ENCODE data around the gene FCGR3A.

The FCGR3A gene

GRCh38 chr1:161503394-161503748, 46.2 kb downstream of the FCGR3A start:
- H3K27ac ChIP-seq (ENCODE audit: low read length), result no peak overlapping the region

GRCh38 chr1:161502641-161503393, 46.8 kb downstream of the FCGR3A start:
- no peaks in the 10 kb centered on the region for H3K36me3 ChIP-seq (ENCODE audit: control insufficient read depth, low read depth, low read length)
- H3K4me3 ChIP-seq (ENCODE audit: low read length), result no peak overlapping the region
- H3K9ac ChIP-seq (ENCODE audit: low read length), result no peak overlapping the region
- peaks cover 9% of the 10 kb centered on the region for H3K4me1 ChIP-seq (ENCODE audit: control insufficient read depth, low read depth, low read length)
- H3K27ac ChIP-seq (ENCODE audit: low read length), result no peak overlapping the region
- H3K27me3 ChIP-seq (ENCODE audit: control insufficient read depth, insufficient read depth, low read length), result no peaks in the 10 kb centered on the region
- H3K9me3 ChIP-seq (ENCODE audit: control insufficient read depth, low read depth, low read length), result no peaks in the 10 kb centered on the region

More at GRCh38 chr1:161503394-161503748, 46.2 kb downstream of the FCGR3A start:
- Histone ChIP-seq H3K9me3 (ENCODE audit: control insufficient read depth, low read depth, low read length) (no peaks in the 10 kb centered on the region), H3K27me3 (ENCODE audit: control insufficient read depth, insufficient read depth, low read length) (no peaks in the 10 kb centered on the region), H3K4me3 (ENCODE audit: low read length) (no peak overlapping the region), H3K36me3 (ENCODE audit: control insufficient read depth, low read depth, low read length) (no peaks in the 10 kb centered on the region), H3K9ac (ENCODE audit: low read length) (no peak overlapping the region), H3K4me1 (ENCODE audit: control insufficient read depth, low read depth, low read length) (peaks cover 9% of the 10 kb centered on the region)

GRCh38 chr1:161502181-161502580, 47.4 kb downstream of the FCGR3A start:
- H3K27ac ChIP-seq (ENCODE audit: low read length), result no peak overlapping the region
- no peak overlapping the region for H3K4me3 ChIP-seq (ENCODE audit: low read length)
- no peaks in the 10 kb centered on the region for H3K36me3 ChIP-seq (ENCODE audit: control insufficient read depth, low read depth, low read length)
- no peaks in the 10 kb centered on the region for H3K9me3 ChIP-seq (ENCODE audit: control insufficient read depth, low read depth, low read length)
- H3K4me1 ChIP-seq (ENCODE audit: control insufficient read depth, low read depth, low read length), result peaks cover 7% of the 10 kb centered on the region
- no peaks in the 10 kb centered on the region for H3K27me3 ChIP-seq (ENCODE audit: control insufficient read depth, insufficient read depth, low read length)
- no peak overlapping the region for H3K9ac ChIP-seq (ENCODE audit: low read length)

GRCh38 chr1:161501234-161501633, 48.4 kb downstream of the FCGR3A start:
- Histone ChIP-seq H3K4me3 (ENCODE audit: low read length) (no peak overlapping the region), H3K4me1 (ENCODE audit: control insufficient read depth, low read depth, low read length) (no peaks in the 10 kb centered on the region), H3K9me3 (ENCODE audit: control insufficient read depth, low read depth, low read length) (no peaks in the 10 kb centered on the region), H3K27ac (ENCODE audit: low read length) (no peak overlapping the region), H3K9ac (ENCODE audit: low read length) (no peak overlapping the region), H3K27me3 (ENCODE audit: control insufficient read depth, insufficient read depth, low read length) (no peaks in the 10 kb centered on the region), H3K36me3 (ENCODE audit: control insufficient read depth, low read depth, low read length) (no peaks in the 10 kb centered on the region)

- Histone ChIP-seq H3K27me3 (ENCODE audit: control insufficient read depth, insufficient read depth, low read length) (no peaks in the 10 kb centered on the region), H3K36me3 (ENCODE audit: control insufficient read depth, low read depth, low read length) (no peaks in the 10 kb centered on the region), H3K9ac (ENCODE audit: low read length) (no peak overlapping the region), H3K4me3 (ENCODE audit: low read length) (no peak overlapping the region), H3K4me1 (ENCODE audit: control insufficient read depth, low read depth, low read length) (no peaks in the 10 kb centered on the region), H3K9me3 (ENCODE audit: control insufficient read depth, low read depth, low read length) (no peaks in the 10 kb centered on the region), H3K27ac (ENCODE audit: low read length) (no peak overlapping the region)
Measured at GRCh38 chr1:161499099-161500039, 50.2 kb downstream of the FCGR3A start.

- H3K4me3 ChIP-seq (ENCODE audit: low read length), result no peak overlapping the region
- no peak overlapping the region for H3K27ac ChIP-seq (ENCODE audit: low read length)
- H3K36me3 ChIP-seq (ENCODE audit: control insufficient read depth, low read depth, low read length), result no peaks in the 10 kb centered on the region
- no peaks in the 10 kb centered on the region for H3K9me3 ChIP-seq (ENCODE audit: control insufficient read depth, low read depth, low read length)
- no peaks in the 10 kb centered on the region for H3K27me3 ChIP-seq (ENCODE audit: control insufficient read depth, insufficient read depth, low read length)
- H3K9ac ChIP-seq (ENCODE audit: low read length), result no peak overlapping the region
- no peaks in the 10 kb centered on the region for H3K4me1 ChIP-seq (ENCODE audit: control insufficient read depth, low read depth, low read length)
Measured at GRCh38 chr1:161498646-161499045, 51.0 kb downstream of the FCGR3A start.

- no peak overlapping the region for H3K27ac ChIP-seq (ENCODE audit: low read length)
- H3K4me3 ChIP-seq (ENCODE audit: low read length), result no peak overlapping the region
- no peaks in the 10 kb centered on the region for H3K4me1 ChIP-seq (ENCODE audit: control insufficient read depth, low read depth, low read length)
- no peaks in the 10 kb centered on the region for H3K27me3 ChIP-seq (ENCODE audit: control insufficient read depth, insufficient read depth, low read length)
- no peaks in the 10 kb centered on the region for H3K9me3 ChIP-seq (ENCODE audit: control insufficient read depth, low read depth, low read length)
- no peak overlapping the region for H3K9ac ChIP-seq (ENCODE audit: low read length)
- no peaks in the 10 kb centered on the region for H3K36me3 ChIP-seq (ENCODE audit: control insufficient read depth, low read depth, low read length)
Measured at GRCh38 chr1:161497961-161498360, 51.7 kb downstream of the FCGR3A start.

GRCh38 chr1:161495490-161495889, 54.1 kb downstream of the FCGR3A start:
- Histone ChIP-seq H3K4me3 (ENCODE audit: low read length) (no peak overlapping the region), H3K9me3 (ENCODE audit: control insufficient read depth, low read depth, low read length) (no peaks in the 10 kb centered on the region), H3K27me3 (ENCODE audit: control insufficient read depth, insufficient read depth, low read length) (peaks cover 4% of the 10 kb centered on the region), H3K27ac (ENCODE audit: low read length) (no peak overlapping the region), H3K9ac (ENCODE audit: low read length) (no peak overlapping the region), H3K4me1 (ENCODE audit: control insufficient read depth, low read depth, low read length) (no peaks in the 10 kb centered on the region), H3K36me3 (ENCODE audit: control insufficient read depth, low read depth, low read length) (no peaks in the 10 kb centered on the region)

- H3K36me3 ChIP-seq (ENCODE audit: control insufficient read depth, low read depth, low read length), result no peaks in the 10 kb centered on the region
- H3K4me1 ChIP-seq (ENCODE audit: control insufficient read depth, low read depth, low read length), result no peaks in the 10 kb centered on the region
- H3K4me3 ChIP-seq (ENCODE audit: low read length), result no peak overlapping the region
- H3K9ac ChIP-seq (ENCODE audit: low read length), result no peak overlapping the region
- H3K9me3 ChIP-seq (ENCODE audit: control insufficient read depth, low read depth, low read length), result no peaks in the 10 kb centered on the region
- no peak overlapping the region for H3K27ac ChIP-seq (ENCODE audit: low read length)
- peaks cover 5% of the 10 kb centered on the region for H3K27me3 ChIP-seq (ENCODE audit: control insufficient read depth, insufficient read depth, low read length)
Measured at GRCh38 chr1:161494091-161494735, 55.4 kb downstream of the FCGR3A start.

GRCh38 chr1:161492827-161493226, 56.8 kb downstream of the FCGR3A start:
- no peak overlapping the region for H3K4me3 ChIP-seq (ENCODE audit: low read length)
- H3K27ac ChIP-seq (ENCODE audit: low read length), result no peak overlapping the region
- H3K27me3 ChIP-seq (ENCODE audit: control insufficient read depth, insufficient read depth, low read length), result peaks cover 5% of the 10 kb centered on the region
- no peak overlapping the region for H3K9ac ChIP-seq (ENCODE audit: low read length)
- H3K4me1 ChIP-seq (ENCODE audit: control insufficient read depth, low read depth, low read length), result no peaks in the 10 kb centered on the region
- no peaks in the 10 kb centered on the region for H3K36me3 ChIP-seq (ENCODE audit: control insufficient read depth, low read depth, low read length)
- no peaks in the 10 kb centered on the region for H3K9me3 ChIP-seq (ENCODE audit: control insufficient read depth, low read depth, low read length)

All from iPS-18a (cell line).